ENCODE results near the gene FOXRED2. TPM values are rescaled to one million over a fixed set of nuclear protein-coding genes. Genes with fewer than 3 reads are reported as not detected.

The FOXRED2 gene
- total and polyA plus RNA-seq, 8 donors, result 0.76 to 17.5 (median 3.8) TPM

DNA sequence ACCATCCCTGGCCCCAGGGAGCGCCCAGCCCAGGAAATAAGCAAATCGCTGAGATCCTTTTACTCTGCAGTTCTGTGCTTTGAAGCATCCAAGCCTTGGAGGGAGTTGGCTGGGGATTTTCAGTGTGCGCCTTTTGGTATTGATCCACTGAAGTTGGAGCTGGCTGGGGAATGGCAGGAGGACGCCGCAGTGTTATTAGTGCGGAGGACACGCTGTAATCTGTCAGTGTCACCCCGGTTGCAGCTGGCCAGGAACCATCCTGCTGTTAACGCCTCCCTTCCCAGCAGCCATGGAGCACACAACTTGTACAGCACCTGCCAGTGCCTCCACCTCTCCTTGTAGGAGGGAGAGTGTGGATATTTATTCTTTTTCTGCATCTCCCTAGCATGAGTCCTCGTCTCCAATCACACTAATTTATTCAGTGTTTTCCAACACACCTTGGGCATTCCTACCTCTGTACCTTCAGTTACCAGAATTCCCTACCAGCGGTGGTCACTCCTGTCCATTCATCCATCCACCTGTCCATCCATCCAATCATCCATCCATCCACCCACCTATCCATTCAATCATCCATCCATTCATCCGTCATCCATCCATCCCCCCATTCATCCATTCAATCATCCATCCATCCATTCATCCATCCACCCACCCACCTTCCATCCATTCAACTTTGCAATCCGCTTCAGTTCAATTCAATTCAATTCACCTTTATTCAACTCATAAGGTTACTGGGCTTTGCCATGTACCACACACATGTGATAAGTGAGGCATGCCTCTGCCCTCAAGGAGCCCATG lies 44.1 kb upstream of the FOXRED2 start:
- Histone ChIP-seq H3K36me3 (no peaks in the 10 kb centered on the region), H3K27ac (no peak overlapping the region), H3K4me3 (no peak overlapping the region), H3K4me1 (peaks cover 0 to 10% (median 2%) of the 10 kb centered on the region in 4 donors), H3K27me3 (peaks cover 0 to 88% (median 34%) of the 10 kb centered on the region in 3 donors), H3K9me3 (no peaks in the 10 kb centered on the region)
- intact Hi-C loops (cut with DNase I; ENCODE audit: low total_unique reads), result no loop called here
- 48 to 54% (median 51%) methylated on average over 13 of the region's 13 CpGs for WGBS, 5 donors
- no peak for DNase-seq
- TF ChIP-seq EP300 (IDR thresholded peaks at IDR 0.05) (no peak), POLR2AphosphoS5 (IDR thresholded peaks at IDR 0.05) (no peak), POLR2A (IDR thresholded peaks at IDR 0.05) (no peak)
- TF ChIP-seq, protein P1, sequence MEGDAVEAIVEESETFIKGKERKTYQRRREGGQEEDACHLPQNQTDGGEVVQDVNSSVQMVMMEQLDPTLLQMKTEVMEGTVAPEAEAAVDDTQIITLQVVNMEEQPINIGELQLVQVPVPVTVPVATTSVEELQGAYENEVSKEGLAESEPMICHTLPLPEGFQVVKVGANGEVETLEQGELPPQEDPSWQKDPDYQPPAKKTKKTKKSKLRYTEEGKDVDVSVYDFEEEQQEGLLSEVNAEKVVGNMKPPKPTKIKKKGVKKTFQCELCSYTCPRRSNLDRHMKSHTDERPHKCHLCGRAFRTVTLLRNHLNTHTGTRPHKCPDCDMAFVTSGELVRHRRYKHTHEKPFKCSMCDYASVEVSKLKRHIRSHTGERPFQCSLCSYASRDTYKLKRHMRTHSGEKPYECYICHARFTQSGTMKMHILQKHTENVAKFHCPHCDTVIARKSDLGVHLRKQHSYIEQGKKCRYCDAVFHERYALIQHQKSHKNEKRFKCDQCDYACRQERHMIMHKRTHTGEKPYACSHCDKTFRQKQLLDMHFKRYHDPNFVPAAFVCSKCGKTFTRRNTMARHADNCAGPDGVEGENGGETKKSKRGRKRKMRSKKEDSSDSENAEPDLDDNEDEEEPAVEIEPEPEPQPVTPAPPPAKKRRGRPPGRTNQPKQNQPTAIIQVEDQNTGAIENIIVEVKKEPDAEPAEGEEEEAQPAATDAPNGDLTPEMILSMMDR (IDR thresholded peaks at IDR 0.05), result no peak

DNA sequence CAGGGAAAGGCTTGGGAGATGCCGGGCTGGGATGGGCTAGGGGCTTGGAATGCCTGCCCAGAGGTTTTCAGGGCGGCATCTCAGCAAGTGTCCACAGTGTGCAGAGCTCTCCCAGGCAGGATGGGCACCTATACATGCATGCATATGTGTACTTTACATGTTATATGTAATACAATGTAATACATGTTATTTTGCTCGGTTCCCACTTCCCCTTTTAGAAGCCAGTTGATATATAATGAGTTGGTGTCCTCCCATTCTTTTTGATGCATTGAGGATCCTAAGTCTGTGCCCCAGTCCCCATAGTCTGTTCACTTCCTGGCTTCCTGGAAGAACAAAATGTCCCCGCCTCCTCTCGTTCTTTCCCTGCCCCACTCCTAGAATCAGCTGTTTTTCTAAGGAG lies 42.2 kb upstream of the FOXRED2 start:
- DNase-seq, result no peak
- peaks cover 0 to 85% (median 37%) of the 10 kb centered on the region in 3 donors for H3K27me3 ChIP-seq
- peaks cover 0 to 10% (median 3%) of the 10 kb centered on the region in 4 donors for H3K4me1 ChIP-seq
- H3K4me3 ChIP-seq, result no peak overlapping the region
- H3K27ac ChIP-seq, result no peak overlapping the region
- TF ChIP-seq EP300 (IDR thresholded peaks at IDR 0.05) (no peak), POLR2A (IDR thresholded peaks at IDR 0.05) (no peak), POLR2AphosphoS5 (IDR thresholded peaks at IDR 0.05) (no peak)
- TF ChIP-seq, protein P1 (IDR thresholded peaks at IDR 0.05), result no peak
- no peaks in the 10 kb centered on the region for H3K9me3 ChIP-seq
- 49 to 61% (median 54%) methylated on average over 4 to 5 of the region's 5 CpGs for WGBS, 5 donors
- no peaks in the 10 kb centered on the region for H3K36me3 ChIP-seq
- intact Hi-C loops (cut with DNase I; ENCODE audit: low total_unique reads), result no loop called here

GRCh38 chr22:36548606-36549005 lies 41.8 kb upstream of the FOXRED2 start:
- no peak for DNase-seq
- 34 to 48% (median 39%) methylated on average over 12 to 14 of the region's 14 CpGs for WGBS, 5 donors
- H3K4me3 ChIP-seq, result no peak overlapping the region
- H3K9me3 ChIP-seq, result no peaks in the 10 kb centered on the region
- H3K4me1 ChIP-seq, result peaks cover 0 to 10% (median 3%) of the 10 kb centered on the region in 4 donors
- H3K27ac ChIP-seq, result no peak overlapping the region
- TF ChIP-seq POLR2A (IDR thresholded peaks at IDR 0.05) (no peak), EP300 (IDR thresholded peaks at IDR 0.05) (no peak)
- intact Hi-C loops (cut with DNase I; ENCODE audit: low total_unique reads), result no loop called here
- H3K27me3 ChIP-seq, result peaks cover 0 to 81% (median 37%) of the 10 kb centered on the region in 3 donors
- no peaks in the 10 kb centered on the region for H3K36me3 ChIP-seq

GRCh38 chr22:36546932-36547331 lies 40.1 kb upstream of the FOXRED2 start:
- no peak overlapping the region for H3K27ac ChIP-seq
- no peak overlapping the region for H3K4me3 ChIP-seq
- no peaks in the 10 kb centered on the region for H3K9me3 ChIP-seq
- intact Hi-C loops (cut with DNase I; ENCODE audit: low total_unique reads), result no loop called here
- H3K27me3 ChIP-seq, result peaks cover 0 to 67% (median 31%) of the 10 kb centered on the region in 3 donors
- 32 to 43% (median 38%) methylated on average over 6 of the region's 6 CpGs for WGBS, 5 donors
- TF ChIP-seq EP300 (IDR thresholded peaks at IDR 0.05) (no peak), POLR2AphosphoS5 (IDR thresholded peaks at IDR 0.05) (no peak), POLR2A (IDR thresholded peaks at IDR 0.05) (no peak)
- TF ChIP-seq, protein P1 (IDR thresholded peaks at IDR 0.05), result no peak
- H3K36me3 ChIP-seq, result no peaks in the 10 kb centered on the region
- H3K4me1 ChIP-seq, result peaks cover 0 to 10% (median 3%) of the 10 kb centered on the region in 4 donors
- no peak for DNase-seq

Data from stomach (tissue), 9 donors.